MCF 10A (cell line): Measurements from ENCODE around the gene CASP3. TPM values are rescaled to one million over a fixed set of nuclear protein-coding genes. Genes with fewer than 3 reads are reported as not detected.

Experiments used
- BruUV-seq: library from RNA; stranded (reverse); fragments of 400-500 nt; replicated peaks from 2 replicates; lab custom pipeline; 2021; lab: Mats Ljungman, UMichigan
- CTCF ChIA-PET: fragments of 300-600 bp; sonication (Branson Sonifier 250); formaldehyde crosslinking; extraction: SDS; loops from one replicate; lab custom pipeline; 2021; ENCODE audit warnings: antibody characterized with exemption, inconsistent platforms; lab: Yijun Ruan, JAX
- POLR2A ChIA-PET: fragments of 300-600, 350-650 bp; sonication (Branson Sonifier 250); formaldehyde crosslinking; extraction: SDS; loops from one replicate; lab custom pipeline; 2020; ENCODE audit warnings: antibody characterized with exemption, inconsistent platforms; lab: Yijun Ruan, JAX
- DNase-seq: peaks from one replicate; pipeline ENCODE4 v3.0.0-alpha.2; 2018; ENCODE audit not compliant: unreplicated experiment
- H3K27ac Mint-ChIP-seq: one replicate; pipeline ENCODE4 v1.8.0; 2022; ENCODE audit warnings: mild to moderate bottlenecking, low read depth, mixed read lengths; ENCODE audit not compliant: unreplicated experiment
- H3K27me3 Mint-ChIP-seq: one replicate; pipeline ENCODE4 v1.8.0; 2022; ENCODE audit warnings: mixed read lengths; ENCODE audit not compliant: insufficient read depth, unreplicated experiment
- H3K36me3 Mint-ChIP-seq: one replicate; pipeline ENCODE4 v1.8.0; 2022; ENCODE audit warnings: mild to moderate bottlenecking, moderate library complexity, mixed read lengths; ENCODE audit not compliant: insufficient read depth, unreplicated experiment
- H3K4me1 Mint-ChIP-seq: one replicate; pipeline ENCODE4 v1.8.0; 2022; ENCODE audit warnings: mixed read lengths; ENCODE audit not compliant: insufficient read depth, unreplicated experiment
- H3K4me3 Mint-ChIP-seq: one replicate; pipeline ENCODE4 v1.8.0; 2022; ENCODE audit warnings: mild to moderate bottlenecking, moderate library complexity, mixed read lengths; ENCODE audit not compliant: unreplicated experiment
- H3K9me3 Mint-ChIP-seq: one replicate; pipeline ENCODE4 v1.8.0; 2022; ENCODE audit warnings: mixed read lengths; ENCODE audit not compliant: unreplicated experiment
- CTCF ChIP-seq: fragments of 200-600 bp; IDR thresholded peaks from one replicate; pipeline ENCODE4 v1.8.0; 2022; ENCODE audit warnings: antibody characterized with exemption, mild to moderate bottlenecking; ENCODE audit not compliant: unreplicated experiment
- intact Hi-C: fragments of 100-400 bp; cut with micrococcal nuclease; formaldehyde crosslinking; loops from 2 replicates; pipeline ENCODE4 v1.14.1; 2022
- total RNA-seq: library from RNA; stranded (reverse); gene quantifications from 2 replicates; pipeline ENCODE4 v1.2.3, GENCODE V29; 2022

The CASP3 gene
- total RNA-seq, 1 experiment from 2014 or later = 27.4 TPM

- Mint-ChIP-seq H3K27me3 (no peaks in the 10 kb centered on the region), H3K36me3 (peaks cover 7% of the 10 kb centered on the region), H3K4me3 (no peak overlapping the region), H3K27ac (no peak overlapping the region), H3K4me1 (peaks cover 29% of the 10 kb centered on the region), H3K9me3 (no peaks in the 10 kb centered on the region)
- ChIA-PET CTCF (interaction anchor here (1.7 kb wide), 1 partner anchor 381 kb away, joined by 5 read pairs; no protein-coding TSS in a partner anchor), POLR2A (interaction anchor here (0.7 to 1.8 kb wide), 4 partner anchors 9 to 381 kb away, joined by 3 to 5 read pairs (median 3); no protein-coding TSS in a partner anchor)
- intact Hi-C loops = loop anchor here (5.0 to 10.0 kb wide), 4 partner anchors 170 to 382 kb away; partner anchors contain the start of gene IRF2
- no TSS peak for BruUV-seq
- DNase-seq = no peak
- no peak for TF ChIP-seq CTCF
Observed at GRCh38 chr4:184644553-184645307, 4.5 kb downstream of the CASP3 start.

- BruUV-seq = no TSS peak
- no peak overlapping the region for H3K27ac Mint-ChIP-seq
- no peak for DNase-seq
- intact Hi-C loops = loop anchor here (10.0 kb wide), 2 partner anchors 171 to 341 kb away; no protein-coding TSS in a partner anchor
- no peak overlapping the region for H3K4me3 Mint-ChIP-seq
- CTCF ChIA-PET = no interaction called here
- H3K4me1 Mint-ChIP-seq = peaks cover 33% of the 10 kb centered on the region
- no peaks in the 10 kb centered on the region for H3K9me3 Mint-ChIP-seq
- peaks cover 17% of the 10 kb centered on the region for H3K36me3 Mint-ChIP-seq
- no peaks in the 10 kb centered on the region for H3K27me3 Mint-ChIP-seq
- no peak for TF ChIP-seq CTCF
- POLR2A ChIA-PET = interaction anchor here (1.8 kb wide), 1 partner anchor 8 kb away, joined by 5 read pairs; no protein-coding TSS in a partner anchor
Observed at GRCh38 chr4:184643731-184644130, 5.5 kb downstream of the CASP3 start.

GRCh38 chr4:184641451-184641850, 7.8 kb downstream of the CASP3 start:
- H3K4me3 Mint-ChIP-seq = no peak overlapping the region
- no peaks in the 10 kb centered on the region for H3K27me3 Mint-ChIP-seq
- intact Hi-C loops = loop anchor here (10.0 kb wide), 2 partner anchors 173 to 343 kb away; no protein-coding TSS in a partner anchor
- H3K4me1 Mint-ChIP-seq = peaks cover 14% of the 10 kb centered on the region
- no TSS peak for BruUV-seq
- ChIA-PET POLR2A (no interaction called here), CTCF (no interaction called here)
- DNase-seq = no peak
- no peak for TF ChIP-seq CTCF
- no peak overlapping the region for H3K27ac Mint-ChIP-seq
- peaks cover 35% of the 10 kb centered on the region for H3K36me3 Mint-ChIP-seq
- no peaks in the 10 kb centered on the region for H3K9me3 Mint-ChIP-seq

- intact Hi-C loops = loop anchor here (10.0 kb wide), 2 partner anchors 174 to 344 kb away; no protein-coding TSS in a partner anchor
- TF ChIP-seq CTCF = no peak
- no TSS peak for BruUV-seq
Observed at GRCh38 chr4:184641022-184641421, 8.2 kb downstream of the CASP3 start.

More at GRCh38 chr4:184641022-184641421, 8.2 kb downstream of the CASP3 start:
- Mint-ChIP-seq H3K27me3 (no peaks in the 10 kb centered on the region), H3K36me3 (peaks cover 40% of the 10 kb centered on the region), H3K27ac (no peak overlapping the region), H3K4me3 (no peak overlapping the region), H3K4me1 (peaks cover 10% of the 10 kb centered on the region), H3K9me3 (no peaks in the 10 kb centered on the region)
- DNase-seq = no peak
- ChIA-PET CTCF (no interaction called here), POLR2A (no interaction called here)
